GM19099 (cell line): ENCODE data around the gene CSMD2.

Experiments used
- POLR2A ChIP-seq: IDR thresholded peaks from 3 replicates; pipeline ENCODE4 v1.6.1; 2011; ENCODE audit warnings: low read depth; ENCODE audit not compliant: insufficient read length; ENCODE audit errors: extremely low read depth

The CSMD2 gene

GRCh38 chr1:33762962-33763361 lies 402.1 kb downstream of the CSMD2 start:
- TF ChIP-seq POLR2A, result no peak

- no peak for TF ChIP-seq POLR2A
These were observed 402.8 kb downstream of the CSMD2 start for GRCh38 chr1:33762109-33762830.

GRCh38 chr1:33758698-33759097 lies 406.3 kb downstream of the CSMD2 start:
- no peak for TF ChIP-seq POLR2A

GRCh38 chr1:33753087-33753856 lies 411.8 kb downstream of the CSMD2 start:
- no peak for TF ChIP-seq POLR2A

GRCh38 chr1:33745942-33746341 lies 419.1 kb downstream of the CSMD2 start:
- TF ChIP-seq POLR2A, result no peak

GRCh38 chr1:33743221-33743998 lies 421.6 kb downstream of the CSMD2 start:
- TF ChIP-seq POLR2A, result no peak

GRCh38 chr1:33742663-33743062 lies 422.4 kb downstream of the CSMD2 start:
- no peak for TF ChIP-seq POLR2A

GRCh38 chr1:33741749-33742148 lies 423.3 kb downstream of the CSMD2 start:
- TF ChIP-seq POLR2A, result no peak

- no peak for TF ChIP-seq POLR2A
These were observed 424.8 kb downstream of the CSMD2 start for GRCh38 chr1:33740040-33740744.

GRCh38 chr1:33738976-33739375 lies 426.1 kb downstream of the CSMD2 start:
- no peak for TF ChIP-seq POLR2A

GRCh38 chr1:33738536-33738935 lies 426.5 kb downstream of the CSMD2 start:
- no peak for TF ChIP-seq POLR2A

GRCh38 chr1:33736496-33736895 lies 428.5 kb downstream of the CSMD2 start:
- no peak for TF ChIP-seq POLR2A

GRCh38 chr1:33735624-33736023 lies 429.4 kb downstream of the CSMD2 start:
- no peak for TF ChIP-seq POLR2A

GRCh38 chr1:33727310-33727709 lies 437.7 kb downstream of the CSMD2 start:
- no peak for TF ChIP-seq POLR2A

GRCh38 chr1:33726274-33726804 lies 438.7 kb downstream of the CSMD2 start:
- no peak for TF ChIP-seq POLR2A
